Activated CD4-positive, alpha-beta memory T cell treated with anti-CD3 and anti-CD28 coated beads for 36 hours (primary cell): ENCODE data around the gene QRICH1. TPM values are rescaled to one million over a fixed set of nuclear protein-coding genes. Genes with fewer than 3 reads are reported as not detected.

Experiments used
- CTCF ChIA-PET: fragments of 350-600 bp; sonication (Branson Sonifier 250); formaldehyde crosslinking; loops from one replicate; lab custom pipeline; 2021; ENCODE audit warnings: antibody characterized with exemption, inconsistent platforms; lab: Charles Lee
- POLR2A ChIA-PET: fragments of 350-600 bp; sonication (Branson Sonifier 250); formaldehyde crosslinking; loops from one replicate; lab custom pipeline; 2021; ENCODE audit warnings: antibody characterized with exemption; lab: Charles Lee
- DNase-seq: peaks from one replicate; pipeline ENCODE4 v3.0.0-alpha.2; 2020
- H3K27ac Mint-ChIP-seq: one replicate; pipeline ENCODE4 v1.8.0; 2021; ENCODE audit warnings: mixed read lengths
- H3K27me3 Mint-ChIP-seq: one replicate; pipeline ENCODE4 v1.8.0; 2021; ENCODE audit warnings: mixed read lengths
- H3K36me3 Mint-ChIP-seq: one replicate; pipeline ENCODE4 v1.8.0; 2021; ENCODE audit warnings: mixed read lengths
- H3K4me1 Mint-ChIP-seq: one replicate; pipeline ENCODE4 v1.8.0; 2021; ENCODE audit warnings: low read depth, mixed read lengths
- H3K4me3 Mint-ChIP-seq: one replicate; pipeline ENCODE4 v1.8.0; 2021; ENCODE audit warnings: mild to moderate bottlenecking, mixed read lengths
- H3K9me3 Mint-ChIP-seq: one replicate; pipeline ENCODE4 v1.8.0; 2021; ENCODE audit warnings: mixed read lengths
- intact Hi-C: fragments of 100-400 bp; cut with micrococcal nuclease; formaldehyde crosslinking; loops from one replicate; pipeline ENCODE4 v1.15.1; 2023
- total RNA-seq, 2 experiments: library from RNA; stranded (reverse); gene quantifications; one replicate each; pipeline ENCODE4 v1.2.3, GENCODE V29; 2021

QRICH1 gene
- total RNA-seq, 2 experiments from 2014 or later = 124 to 128 TPM

- H3K36me3 Mint-ChIP-seq = peaks cover 45% of the 10 kb centered on the region
- peak within 1 kb of the TSS; percentile 98 for H3K27ac Mint-ChIP-seq
- ChIA-PET POLR2A (interaction anchor here (0.5 to 9.7 kb wide), 12 partner anchors 9 to 651 kb away, joined by 3 to 135 read pairs (median 4); partner anchors contain the start of genes ARIH2, P4HTM, QRICH1 and RHOA), CTCF (interaction anchor here (0.8 to 6.3 kb wide), 17 partner anchors 9 to 427 kb away, joined by 3 to 88 read pairs (median 5); partner anchors contain the start of genes ARIH2, P4HTM, QRICH1 and USP19)
- intact Hi-C loops = loop anchor here (1.0 to 10.0 kb wide), 8 partner anchors 7 to 423 kb away; partner anchors contain the start of genes IMPDH2, IP6K2, QRICH1 and RHOA
- peak within 1 kb of the TSS; percentile 97 for H3K4me3 Mint-ChIP-seq
- peak; percentile 96 for DNase-seq
- no peaks in the 10 kb centered on the region for H3K9me3 Mint-ChIP-seq
- no peaks in the 10 kb centered on the region for H3K27me3 Mint-ChIP-seq
- H3K4me1 Mint-ChIP-seq = peaks cover 56% of the 10 kb centered on the region
These were observed 71.8 kb downstream of the QRICH1 start, which contains the start of gene NDUFAF3 for GRCh38 chr3:49021813-49022687. Gene NDUFAF3, plus strand, starts transcription at chr3:49022121. Its CDS starts 24 bp downstream, at chr3:49022145.

GRCh38 chr3:49021213-49021812, 72.6 kb downstream of the QRICH1 start:
- peak overlapping the region; percentile 98 for H3K27ac Mint-ChIP-seq
- H3K4me1 Mint-ChIP-seq = peaks cover 55% of the 10 kb centered on the region
- H3K36me3 Mint-ChIP-seq = peaks cover 37% of the 10 kb centered on the region
- no peaks in the 10 kb centered on the region for H3K9me3 Mint-ChIP-seq
- peak overlapping the region; percentile 97 for H3K4me3 Mint-ChIP-seq
- ChIA-PET CTCF (interaction anchor here (0.5 to 6.3 kb wide), 19 partner anchors 8 to 428 kb away, joined by 3 to 88 read pairs (median 5); partner anchors contain the start of genes ARIH2, IMPDH2, P4HTM and QRICH1), POLR2A (interaction anchor here (0.5 to 9.7 kb wide), 11 partner anchors 8 to 652 kb away, joined by 3 to 135 read pairs (median 10); partner anchors contain the start of genes ARIH2, IMPDH2, P4HTM and QRICH1)
- H3K27me3 Mint-ChIP-seq = no peaks in the 10 kb centered on the region
- peak; percentile 99 for DNase-seq
- intact Hi-C loops = loop anchor here (1.0 to 10.0 kb wide), 8 partner anchors 8 to 423 kb away; partner anchors contain the start of genes IMPDH2, IP6K2, QRICH1 and RHOA

DNA sequence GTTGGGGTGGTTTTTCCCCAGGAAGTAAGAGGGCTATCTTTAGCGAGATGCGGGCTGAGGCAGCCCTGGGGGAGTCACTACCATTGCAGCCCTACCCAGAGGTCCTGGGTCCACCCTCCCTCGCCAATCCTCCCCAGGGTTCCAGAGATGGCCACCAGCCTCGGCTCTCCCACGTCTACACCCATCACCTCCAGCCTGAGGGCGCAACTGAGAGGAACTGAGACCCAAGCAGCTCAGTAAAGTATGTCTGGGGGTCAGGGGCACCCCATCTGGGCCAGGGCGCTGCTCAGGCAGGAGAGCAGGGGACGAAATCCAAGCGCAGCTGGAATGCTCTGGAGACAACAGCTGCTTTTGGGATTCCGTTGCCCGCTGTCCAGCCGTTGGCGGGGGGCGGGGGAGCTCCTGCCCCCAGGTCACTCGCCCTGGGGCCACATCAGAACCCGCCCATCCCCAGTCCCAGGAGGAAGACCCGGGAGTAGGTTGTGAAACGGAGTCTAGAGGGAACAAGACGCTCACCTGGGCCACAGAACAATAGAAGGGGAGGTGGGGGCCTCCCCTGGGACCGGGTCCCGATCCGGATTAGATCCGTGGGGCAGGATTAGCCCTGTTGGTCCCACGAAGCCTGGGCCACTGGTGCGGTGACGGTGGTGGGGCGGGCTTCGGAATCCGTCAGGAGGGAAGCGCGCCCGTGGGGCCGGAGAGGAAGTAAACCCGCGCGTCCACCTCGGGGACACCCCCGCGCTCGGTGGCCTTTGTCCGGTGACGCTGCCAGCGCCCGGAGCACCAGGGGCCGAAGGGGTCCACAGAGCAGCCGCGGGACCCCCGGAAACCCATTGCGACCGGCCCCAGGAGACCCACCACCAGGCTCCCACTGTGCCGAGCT, 73.3 kb downstream of the QRICH1 start:
- CTCF ChIA-PET = interaction anchor here (0.5 to 6.3 kb wide), 9 partner anchors 8 to 319 kb away, joined by 3 to 88 read pairs (median 12); partner anchors contain the start of genes ARIH2, IMPDH2, P4HTM and QRICH1
- peak; percentile 55 for DNase-seq
- POLR2A ChIA-PET = interaction anchor here (0.5 to 9.7 kb wide), 9 partner anchors 8 to 397 kb away, joined by 3 to 135 read pairs (median 15); partner anchors contain the start of genes ARIH2, IMPDH2, P4HTM and QRICH1
- Mint-ChIP-seq H3K4me3 (peak overlapping the region; percentile 97), H3K27me3 (no peaks in the 10 kb centered on the region), H3K27ac (peak overlapping the region; percentile 98), H3K4me1 (peaks cover 48% of the 10 kb centered on the region), H3K36me3 (peaks cover 37% of the 10 kb centered on the region), H3K9me3 (no peaks in the 10 kb centered on the region)
- intact Hi-C loops = loop anchor here (1.0 to 10.0 kb wide), 8 partner anchors 9 to 424 kb away; partner anchors contain the start of genes IMPDH2, IP6K2, QRICH1 and RHOA

DNA sequence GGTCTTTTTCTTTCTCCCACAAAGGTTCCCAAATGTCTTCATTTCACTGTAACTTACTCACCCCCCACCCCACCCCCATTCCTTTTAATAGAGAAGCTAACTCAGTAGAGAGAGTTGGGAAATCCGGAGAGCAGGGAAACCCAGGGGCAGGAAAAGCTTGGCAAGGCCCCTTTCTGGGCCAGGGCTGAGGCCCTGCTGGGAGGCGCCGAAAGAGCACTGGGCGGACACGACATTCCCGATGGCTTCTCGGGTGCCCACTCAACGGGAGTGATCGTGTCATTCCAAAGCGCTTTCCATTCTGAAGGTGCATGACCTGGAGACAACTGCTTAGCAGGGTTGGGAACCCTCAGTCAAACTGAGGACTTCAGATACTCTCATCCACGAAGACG, 73.9 kb downstream of the QRICH1 start:
- Mint-ChIP-seq H3K36me3 (peaks cover 37% of the 10 kb centered on the region), H3K9me3 (no peaks in the 10 kb centered on the region), H3K4me3 (peak overlapping the region; percentile 97), H3K27me3 (no peaks in the 10 kb centered on the region), H3K27ac (peak overlapping the region; percentile 98), H3K4me1 (peaks cover 42% of the 10 kb centered on the region)
- intact Hi-C loops = loop anchor here (2.0 to 10.0 kb wide), 5 partner anchors 31 to 425 kb away; partner anchors contain the start of genes IP6K2, RHOA, TCTA and USP4
- POLR2A ChIA-PET = interaction anchor here (0.5 to 9.7 kb wide), 6 partner anchors 9 to 398 kb away, joined by 3 to 135 read pairs (median 18); partner anchors contain the start of genes ARIH2, IMPDH2, P4HTM and WDR6
- CTCF ChIA-PET = interaction anchor here (1.3 to 6.3 kb wide), 4 partner anchors 9 to 74 kb away, joined by 5 to 88 read pairs (median 46); partner anchors contain the start of genes IMPDH2, P4HTM, QRICH1 and WDR6
- DNase-seq = no peak

GRCh38 chr3:49018707-49019006, 75.2 kb downstream of the QRICH1 start:
- POLR2A ChIA-PET = interaction anchor here (5.0 to 9.7 kb wide), 2 partner anchors 9 to 28 kb away, joined by 26 to 135 read pairs; partner anchors contain the start of genes P4HTM and WDR6

GRCh38 chr3:49017971-49018706, 75.7 kb downstream of the QRICH1 start, which contains the start of gene DALRD3:
Gene DALRD3, minus strand, starts transcription at chr3:49018580. Its CDS starts 16 bp downstream, at chr3:49018564.
- peak within 1 kb of the TSS; percentile 97 for H3K4me3 Mint-ChIP-seq
- H3K27me3 Mint-ChIP-seq = no peaks in the 10 kb centered on the region

More at GRCh38 chr3:49018707-49019006, 75.2 kb downstream of the QRICH1 start:
- H3K9me3 Mint-ChIP-seq = no peaks in the 10 kb centered on the region
- CTCF ChIA-PET = interaction anchor here (3.6 to 3.8 kb wide), 2 partner anchors 11 to 30 kb away, joined by 24 to 30 read pairs; partner anchors contain the start of genes P4HTM and WDR6
- DNase-seq = no peak
- peak overlapping the region; percentile 86 for H3K27ac Mint-ChIP-seq
- H3K4me3 Mint-ChIP-seq = peak overlapping the region; percentile 97
- intact Hi-C loops = no loop called here
- H3K36me3 Mint-ChIP-seq = peaks cover 27% of the 10 kb centered on the region
- H3K4me1 Mint-ChIP-seq = peaks cover 34% of the 10 kb centered on the region
- H3K27me3 Mint-ChIP-seq = no peaks in the 10 kb centered on the region

GRCh38 chr3:49017229-49017970, 76.5 kb downstream of the QRICH1 start:
- ChIA-PET CTCF (interaction anchor here (0.9 to 3.8 kb wide), 4 partner anchors 9 to 28 kb away, joined by 3 to 30 read pairs (median 14); partner anchors contain the start of genes P4HTM and WDR6), POLR2A (interaction anchor here (0.6 to 9.7 kb wide), 4 partner anchors 8 to 77 kb away, joined by 4 to 135 read pairs (median 16); partner anchors contain the start of genes P4HTM, QRICH1 and WDR6)
- Mint-ChIP-seq H3K36me3 (peaks cover 17% of the 10 kb centered on the region), H3K27ac (no peak overlapping the region), H3K27me3 (no peaks in the 10 kb centered on the region), H3K4me3 (peak overlapping the region; percentile 97), H3K9me3 (no peaks in the 10 kb centered on the region), H3K4me1 (peaks cover 29% of the 10 kb centered on the region)
- DNase-seq = peak; percentile 38
- intact Hi-C loops = no loop called here

More at GRCh38 chr3:49017971-49018706, 75.7 kb downstream of the QRICH1 start, which contains the start of gene DALRD3:
- peak within 1 kb of the TSS; percentile 86 for H3K27ac Mint-ChIP-seq
- peaks cover 24% of the 10 kb centered on the region for H3K36me3 Mint-ChIP-seq
- ChIA-PET POLR2A (interaction anchor here (1.5 to 9.7 kb wide), 3 partner anchors 9 to 76 kb away, joined by 5 to 135 read pairs (median 26); partner anchors contain the start of genes P4HTM, QRICH1 and WDR6), CTCF (interaction anchor here (0.9 to 3.8 kb wide), 4 partner anchors 9 to 29 kb away, joined by 3 to 30 read pairs (median 14); partner anchors contain the start of genes P4HTM and WDR6)
- peak; percentile 73 for DNase-seq
- H3K4me1 Mint-ChIP-seq = peaks cover 34% of the 10 kb centered on the region
- H3K9me3 Mint-ChIP-seq = no peaks in the 10 kb centered on the region
- intact Hi-C loops = no loop called here

DNA sequence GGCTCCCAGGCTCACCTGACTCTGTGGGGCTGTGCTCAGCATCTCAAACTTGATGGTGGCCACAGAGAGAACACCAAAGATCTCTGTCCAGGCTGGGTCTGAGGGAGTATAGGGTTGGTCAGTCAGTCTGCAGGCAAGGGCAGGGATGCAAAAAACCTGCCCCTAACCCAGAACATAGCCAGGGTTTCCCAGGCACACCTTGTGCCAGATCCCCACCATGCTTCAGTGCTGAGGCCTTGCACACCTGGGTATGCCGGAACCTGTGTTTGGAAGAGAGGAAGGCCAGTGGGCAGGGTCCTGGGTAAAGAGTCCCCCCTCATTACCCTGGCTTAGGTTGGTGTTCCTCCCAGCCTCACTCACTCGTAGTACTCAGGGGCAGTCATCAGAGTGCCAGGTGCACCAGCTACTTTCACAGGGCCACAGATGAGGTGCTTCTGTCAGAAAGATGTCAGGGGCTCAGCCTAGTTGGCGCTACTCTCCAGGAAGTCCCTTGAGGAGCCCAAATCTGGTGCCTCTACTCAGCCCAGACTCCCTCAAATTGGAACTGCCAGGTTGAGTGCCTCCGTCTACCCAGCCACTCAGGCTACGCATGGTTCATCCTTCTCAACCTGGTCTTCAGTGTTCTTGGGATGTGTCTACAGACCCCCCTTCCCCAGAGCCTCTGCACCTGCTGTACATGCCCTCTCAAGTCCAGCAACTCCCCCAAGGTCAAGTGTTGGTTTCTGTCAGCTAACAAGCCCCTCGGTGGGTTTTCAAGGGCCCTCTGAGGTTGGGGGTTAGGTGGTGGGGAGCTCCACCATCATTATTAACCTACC, 77.2 kb downstream of the QRICH1 start:
- Mint-ChIP-seq H3K27ac (peak overlapping the region; percentile 11), H3K4me3 (no peak overlapping the region), H3K27me3 (no peaks in the 10 kb centered on the region), H3K9me3 (no peaks in the 10 kb centered on the region), H3K36me3 (peaks cover 21% of the 10 kb centered on the region), H3K4me1 (peaks cover 29% of the 10 kb centered on the region)
- DNase-seq = no peak
- intact Hi-C loops = no loop called here
- CTCF ChIA-PET = interaction anchor here (1.1 to 3.8 kb wide), 4 partner anchors 9 to 27 kb away, joined by 3 to 30 read pairs (median 14); partner anchors contain the start of genes P4HTM and WDR6
- POLR2A ChIA-PET = interaction anchor here (0.6 to 9.7 kb wide), 3 partner anchors 7 to 77 kb away, joined by 4 to 135 read pairs (median 5); partner anchors contain the start of genes QRICH1 and WDR6
